NT2/D1 (cell line): ENCODE results near the gene CNOT8.

Experiments
- SUZ12 ChIP-seq: IDR thresholded peaks from 2 replicates; pipeline ENCODE4 v1.6.1; 2011; ENCODE audit not compliant: insufficient read length, insufficient read depth; ENCODE audit errors: extremely low read depth
- YY1 ChIP-seq: IDR thresholded peaks from 2 replicates; pipeline ENCODE4 v1.6.1; 2011; ENCODE audit not compliant: insufficient read length, insufficient read depth

DNA sequence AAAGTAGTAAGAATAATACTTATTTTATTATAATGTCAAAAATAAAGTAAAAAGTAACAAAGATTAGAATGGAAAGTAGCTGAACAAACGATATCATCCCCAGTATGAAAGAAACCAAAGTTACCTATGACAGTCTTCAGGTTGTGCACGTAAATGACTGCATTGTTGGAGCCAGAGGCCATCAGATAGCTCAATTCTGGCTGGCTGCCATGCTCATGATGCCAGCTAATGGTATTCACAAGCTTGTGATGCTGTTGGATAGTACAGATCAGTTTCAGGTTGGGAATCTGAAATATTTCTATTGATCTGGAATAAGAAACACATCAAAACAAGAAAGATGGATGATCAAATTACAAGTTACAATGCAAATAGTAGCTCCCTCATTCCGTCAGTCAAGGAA is 58.4 kb downstream of the CNOT8 start:
- no peak for TF ChIP-seq SUZ12
- TF ChIP-seq YY1, result no peak
